Endothelial cell of umbilical vein (primary cell): ENCODE data around the gene SAMD11.

Experiments
- EZH2 ChIP-seq: IDR thresholded peaks from 2 replicates; pipeline ENCODE4 v1.6.1; 2012; ENCODE audit warnings: borderline replicate concordance, low read depth, mild to moderate bottlenecking, moderate library complexity, low read length, inconsistent platforms; ENCODE audit not compliant: severe bottlenecking
- GATA2 ChIP-seq: IDR thresholded peaks from 2 replicates; pipeline ENCODE4 v1.7.0; 2011; ENCODE audit warnings: low read depth, mild to moderate bottlenecking, moderate library complexity, mixed read lengths, low read length; ENCODE audit not compliant: insufficient read length, insufficient read depth
- MYC ChIP-seq: IDR thresholded peaks from one replicate; pipeline ENCODE4 v1.6.1; 2011; ENCODE audit warnings: mild to moderate bottlenecking, low read depth, low read length
- POLR2AphosphoS5 ChIP-seq: IDR thresholded peaks from 2 replicates; pipeline ENCODE4 v1.6.1; 2012; ENCODE audit warnings: low read depth, mild to moderate bottlenecking, control low read depth, low read length, moderate library complexity; ENCODE audit not compliant: insufficient read depth
- TF ChIP-seq, protein P1 (sequence below), 2 donors: IDR thresholded peaks; 1 replicate in 1 of 2; 2 replicates in 1 of 2; pipeline ENCODE4 v1.5.1; 2011; ENCODE audit warnings: low read length in 2 of 2, mild to moderate bottlenecking in 2 of 2, moderate library complexity in 2 of 2, control low read depth in 1 of 2, inconsistent platforms in 1 of 2, low read depth in 1 of 2; ENCODE audit not compliant: insufficient read depth in 1 of 2; ENCODE audit errors: extremely low read depth in 1 of 2

- TF ChIP-seq EZH2 (no peak), GATA2 (no peak), POLR2AphosphoS5 (no peak), MYC (no peak)
- TF ChIP-seq, protein P1, sequence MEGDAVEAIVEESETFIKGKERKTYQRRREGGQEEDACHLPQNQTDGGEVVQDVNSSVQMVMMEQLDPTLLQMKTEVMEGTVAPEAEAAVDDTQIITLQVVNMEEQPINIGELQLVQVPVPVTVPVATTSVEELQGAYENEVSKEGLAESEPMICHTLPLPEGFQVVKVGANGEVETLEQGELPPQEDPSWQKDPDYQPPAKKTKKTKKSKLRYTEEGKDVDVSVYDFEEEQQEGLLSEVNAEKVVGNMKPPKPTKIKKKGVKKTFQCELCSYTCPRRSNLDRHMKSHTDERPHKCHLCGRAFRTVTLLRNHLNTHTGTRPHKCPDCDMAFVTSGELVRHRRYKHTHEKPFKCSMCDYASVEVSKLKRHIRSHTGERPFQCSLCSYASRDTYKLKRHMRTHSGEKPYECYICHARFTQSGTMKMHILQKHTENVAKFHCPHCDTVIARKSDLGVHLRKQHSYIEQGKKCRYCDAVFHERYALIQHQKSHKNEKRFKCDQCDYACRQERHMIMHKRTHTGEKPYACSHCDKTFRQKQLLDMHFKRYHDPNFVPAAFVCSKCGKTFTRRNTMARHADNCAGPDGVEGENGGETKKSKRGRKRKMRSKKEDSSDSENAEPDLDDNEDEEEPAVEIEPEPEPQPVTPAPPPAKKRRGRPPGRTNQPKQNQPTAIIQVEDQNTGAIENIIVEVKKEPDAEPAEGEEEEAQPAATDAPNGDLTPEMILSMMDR (IDR thresholded peaks at IDR 0.05; ENCODE audit: extremely low read depth in 1 of 2, insufficient read depth in 1 of 2, low read depth in 1 of 2, low read length in 2 of 2) = no peak
Measured at GRCh38 chr1:939511-940106, 15.9 kb downstream of the SAMD11 start.
